Tibial nerve (tissue), 3 donors: ENCODE measurements around the gene USP11.
"Not testable (repeated sequence)": the region's sequence is repeated elsewhere in the genome, so short reads cannot be mapped to it uniquely, and the experiment has no call there.

Source experiments
- POLR2A ChIP-seq, 2 donors: fragments of 450-650 bp; IDR thresholded peaks; one replicate each; pipeline ENCODE4 v1.6.1; 2017; ENCODE audit warnings: antibody characterized with exemption in 2 of 2, mild to moderate bottlenecking in 2 of 2, moderate library complexity in 2 of 2
- TF ChIP-seq, protein P1 (sequence below), 5 experiments: fragments of 200-600 bp in 3 of 5; fragments of 450-650 bp in 2 of 5; sonication (generic) in 3 of 5; IDR thresholded peaks; one replicate each; pipeline ENCODE4 v1.5.1; 2016 to 2019; ENCODE audit warnings: antibody characterized with exemption in 5 of 5, mild to moderate bottlenecking in 3 of 5, moderate library complexity in 2 of 5

DNA sequence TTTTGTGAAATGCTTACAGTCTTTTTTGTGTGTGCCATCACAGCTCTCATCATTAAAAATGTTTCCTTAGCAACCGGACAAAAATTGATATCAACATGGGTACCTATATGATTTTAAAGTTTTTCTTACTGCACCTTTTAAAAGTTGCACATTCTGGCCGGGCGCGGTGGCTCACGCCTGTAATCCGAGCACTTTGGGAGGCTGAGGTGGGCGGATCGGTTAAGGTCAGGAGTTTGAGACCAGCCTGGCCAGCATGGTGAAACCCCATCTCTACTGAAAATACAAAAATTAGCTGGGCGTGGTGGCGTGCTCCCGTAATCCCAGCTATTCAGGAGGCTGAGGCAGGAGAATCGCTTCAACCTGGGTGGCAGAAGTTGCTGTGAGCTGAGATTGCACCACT is 24.8 kb downstream of the USP11 start:
- TF ChIP-seq, protein P1, sequence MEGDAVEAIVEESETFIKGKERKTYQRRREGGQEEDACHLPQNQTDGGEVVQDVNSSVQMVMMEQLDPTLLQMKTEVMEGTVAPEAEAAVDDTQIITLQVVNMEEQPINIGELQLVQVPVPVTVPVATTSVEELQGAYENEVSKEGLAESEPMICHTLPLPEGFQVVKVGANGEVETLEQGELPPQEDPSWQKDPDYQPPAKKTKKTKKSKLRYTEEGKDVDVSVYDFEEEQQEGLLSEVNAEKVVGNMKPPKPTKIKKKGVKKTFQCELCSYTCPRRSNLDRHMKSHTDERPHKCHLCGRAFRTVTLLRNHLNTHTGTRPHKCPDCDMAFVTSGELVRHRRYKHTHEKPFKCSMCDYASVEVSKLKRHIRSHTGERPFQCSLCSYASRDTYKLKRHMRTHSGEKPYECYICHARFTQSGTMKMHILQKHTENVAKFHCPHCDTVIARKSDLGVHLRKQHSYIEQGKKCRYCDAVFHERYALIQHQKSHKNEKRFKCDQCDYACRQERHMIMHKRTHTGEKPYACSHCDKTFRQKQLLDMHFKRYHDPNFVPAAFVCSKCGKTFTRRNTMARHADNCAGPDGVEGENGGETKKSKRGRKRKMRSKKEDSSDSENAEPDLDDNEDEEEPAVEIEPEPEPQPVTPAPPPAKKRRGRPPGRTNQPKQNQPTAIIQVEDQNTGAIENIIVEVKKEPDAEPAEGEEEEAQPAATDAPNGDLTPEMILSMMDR (IDR thresholded peaks at IDR 0.05): not testable (repeated sequence)
- TF ChIP-seq POLR2A (IDR thresholded peaks at IDR 0.05): not testable (repeated sequence)
